H54 (cell line): Measurements from ENCODE around the gene EZR.

Experiments used
- DNase-seq: peaks from one replicate; pipeline ENCODE4 v3.0.0; 2011; ENCODE audit warnings: low spot score, mixed read lengths; ENCODE audit not compliant: insufficient read length
- FAIRE-seq: peaks from 3 replicates; lab custom pipeline; 2011; peaks lifted over from hg19 to GRCh38; lab: Jason Lieb, UNC
- POLR2A ChIP-seq: IDR thresholded peaks from 2 replicates; pipeline ENCODE4 v1.6.1; 2011; ENCODE audit warnings: low read depth, mild to moderate bottlenecking, low read length

The EZR gene

DNA sequence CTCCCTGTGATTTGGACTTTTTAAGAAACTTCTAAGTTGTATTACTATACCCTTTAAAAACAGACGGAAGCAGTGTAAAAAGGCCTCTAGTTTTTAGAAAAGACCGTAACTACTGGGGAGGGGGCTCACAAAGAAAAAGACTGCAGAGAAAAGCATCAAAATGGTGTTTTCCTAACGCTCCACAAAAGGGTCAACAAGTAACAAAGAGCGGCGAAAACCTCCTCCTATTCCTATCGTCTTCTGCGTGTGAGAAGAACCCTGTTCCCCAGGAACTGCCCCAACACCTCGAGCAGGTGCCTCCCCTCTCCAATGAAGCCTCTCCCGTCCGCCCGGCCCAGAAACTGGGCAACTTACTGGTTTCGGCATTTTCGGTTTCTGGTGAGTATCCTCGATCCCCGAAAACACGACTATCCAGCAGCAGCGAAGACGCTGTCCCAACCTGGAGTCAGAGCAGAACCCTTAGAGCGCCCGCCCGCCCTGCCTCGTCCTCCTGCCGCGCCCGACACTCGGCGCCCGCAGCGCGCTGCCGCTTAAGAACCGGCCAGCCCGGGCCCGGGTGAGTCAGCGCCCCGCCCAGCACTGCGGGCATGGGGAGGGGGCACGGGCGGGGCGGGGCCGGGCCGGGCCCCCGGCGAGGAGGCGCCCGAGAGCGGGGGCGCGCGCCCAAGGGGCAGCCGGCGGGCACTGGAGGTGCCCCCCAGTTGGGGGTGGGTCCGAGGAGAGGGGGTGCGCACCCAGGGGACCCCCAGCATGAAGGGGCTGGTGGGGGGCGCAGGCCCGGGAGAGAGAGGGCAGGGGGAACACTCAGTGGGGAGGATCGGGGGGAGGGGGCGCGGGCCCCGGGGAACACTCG is 1.2 kb downstream of the EZR start:
- FAIRE-seq (no peak), DNase-seq (peak; percentile 38)

DNA sequence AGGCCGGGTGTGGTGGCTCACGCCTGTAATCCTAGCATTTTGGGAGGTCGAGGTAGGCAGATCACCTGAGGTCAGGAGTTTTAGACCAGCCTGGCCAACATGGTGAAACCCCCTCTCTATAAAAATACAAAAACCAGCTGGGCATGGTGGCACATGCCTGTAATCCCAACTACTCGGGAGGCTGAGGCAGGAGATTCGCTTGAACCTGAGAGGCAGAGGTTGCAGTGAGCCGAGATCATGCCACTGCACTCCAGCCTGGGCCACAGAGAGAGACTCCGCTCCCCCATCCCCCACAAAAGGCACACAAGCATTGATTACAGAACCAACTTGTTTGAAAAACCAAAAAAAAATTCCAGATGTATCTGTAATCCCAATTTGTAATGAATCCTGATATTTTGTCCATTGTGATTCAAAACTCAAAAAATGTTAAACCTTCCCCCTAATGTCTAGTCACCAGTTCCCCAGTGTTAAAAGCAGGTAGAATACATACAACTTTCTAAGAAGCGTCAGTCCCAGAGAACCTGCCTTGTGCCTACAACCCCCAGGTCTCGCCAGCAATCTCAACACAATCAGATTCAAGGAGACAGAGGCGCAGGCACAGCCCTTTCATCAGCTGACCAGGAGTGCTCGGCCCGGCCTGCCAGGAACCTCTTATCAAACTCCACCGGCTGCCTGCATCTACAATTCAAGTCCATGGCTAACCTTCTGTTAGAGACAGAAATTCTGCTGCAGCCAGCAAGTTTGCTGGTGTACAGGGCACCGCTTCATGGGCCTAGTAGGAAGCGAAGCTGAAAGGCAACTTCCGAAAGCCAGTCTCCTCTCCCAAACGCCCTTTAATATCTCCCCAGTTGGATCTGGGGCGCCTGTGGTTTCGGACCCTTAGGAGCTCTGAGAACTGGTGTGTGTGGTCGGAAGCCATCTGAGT is 2.1 kb downstream of the EZR start:
- DNase-seq = no peak
- no peak for FAIRE-seq
- TF ChIP-seq POLR2A = no peak

More for the DNA sequence above, 1.2 kb downstream of the EZR start:
- TF ChIP-seq POLR2A = peak; percentile 98

DNA sequence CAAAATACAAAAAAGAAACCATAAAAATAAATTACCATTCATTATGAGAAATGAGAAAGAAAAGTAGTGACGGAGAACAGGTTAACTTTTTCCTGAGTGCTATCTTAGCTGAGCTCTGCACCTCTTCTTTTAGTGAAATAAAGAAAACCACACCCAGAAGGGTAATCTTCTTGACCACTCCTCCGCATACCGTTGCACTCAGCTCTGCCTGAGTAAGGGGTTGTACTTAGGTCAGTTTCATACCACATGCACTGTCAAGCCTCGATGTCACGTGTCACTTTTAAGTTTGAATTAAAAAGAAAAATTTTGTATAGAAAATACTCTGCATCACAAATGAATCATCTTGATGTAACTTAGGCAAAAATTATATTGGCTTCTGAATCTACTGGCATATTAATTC is 2.8 kb downstream of the EZR start:
- FAIRE-seq (no peak), DNase-seq (no peak)
- TF ChIP-seq POLR2A = no peak

DNA sequence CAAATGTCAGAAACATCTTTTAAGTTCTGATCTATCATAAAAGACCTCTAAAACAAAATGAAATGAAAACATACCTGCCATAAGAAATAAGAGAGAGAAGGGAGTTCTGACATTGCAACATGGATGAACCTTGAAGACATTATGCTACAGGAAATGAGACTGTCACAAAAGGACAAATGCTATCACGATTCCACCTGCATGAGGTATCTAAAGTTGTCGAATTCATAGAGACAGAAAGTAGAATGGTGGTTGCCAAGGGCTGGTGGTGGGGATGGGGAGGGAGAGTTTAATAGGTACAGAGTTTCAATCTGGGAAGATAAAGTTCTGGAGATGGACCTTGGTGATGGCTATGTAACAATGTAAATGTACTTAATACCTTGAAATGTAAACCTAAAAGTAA is 3.3 kb downstream of the EZR start:
- no peak for FAIRE-seq

DNA sequence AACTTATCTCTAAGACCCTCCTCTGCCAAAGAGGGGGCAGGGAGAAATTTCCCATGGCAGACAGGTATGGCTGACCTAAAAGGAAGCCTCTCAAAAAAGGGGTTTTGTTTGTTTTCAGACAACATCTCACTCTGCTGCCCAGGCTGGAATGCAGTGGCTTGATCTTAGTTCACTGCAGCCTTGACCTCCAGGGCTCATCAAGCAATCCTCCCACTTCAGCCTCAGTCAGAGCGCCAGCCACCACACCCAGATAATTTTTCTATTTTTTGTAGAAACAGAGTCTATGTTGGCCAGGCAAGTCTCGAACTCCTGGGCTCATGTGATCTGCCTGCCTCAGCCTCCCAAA is 3.8 kb downstream of the EZR start:
- FAIRE-seq = no peak
- TF ChIP-seq POLR2A = no peak
- DNase-seq = no peak

More for the DNA sequence above, 3.3 kb downstream of the EZR start:
- no peak for TF ChIP-seq POLR2A
- DNase-seq = no peak

DNA sequence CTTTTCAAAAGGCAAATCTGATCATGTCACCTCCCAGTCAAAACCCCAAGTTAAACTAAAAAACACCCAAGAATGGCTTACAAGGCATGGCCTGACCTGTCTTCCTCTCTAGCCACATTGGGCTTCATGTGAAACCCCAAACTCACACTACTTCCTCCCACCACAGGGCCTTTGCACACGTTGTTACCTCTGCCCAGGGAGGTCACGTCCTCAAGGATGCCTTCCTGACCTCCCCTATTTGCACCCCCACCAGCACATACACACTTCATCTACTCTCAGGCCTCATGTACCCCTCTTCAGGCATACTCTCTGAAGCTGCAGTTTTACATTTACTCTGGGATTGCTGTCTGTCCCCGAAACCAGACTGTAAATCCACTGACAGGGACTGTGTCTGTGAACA is 6.1 kb downstream of the EZR start:
- DNase-seq = no peak
- no peak for TF ChIP-seq POLR2A
- no peak for FAIRE-seq

DNA sequence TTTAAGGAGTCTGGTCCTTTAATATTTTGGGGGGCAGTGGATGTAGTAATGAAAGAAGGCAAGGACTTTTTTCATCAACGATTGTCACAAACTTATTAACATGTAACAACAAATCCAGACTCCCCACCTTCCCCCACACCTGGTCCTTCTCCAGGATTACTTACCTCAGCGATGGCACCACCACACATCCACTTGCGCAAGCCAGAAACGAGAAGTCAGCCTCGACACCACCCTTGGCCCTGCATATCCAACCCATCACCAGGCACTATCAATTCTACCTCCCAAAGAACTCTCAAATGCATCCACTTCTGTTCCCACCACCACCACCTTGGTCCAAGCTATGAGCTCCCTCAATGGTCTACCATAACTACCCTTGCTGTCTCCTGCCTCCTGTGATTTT is 6.6 kb downstream of the EZR start:
- TF ChIP-seq POLR2A = no peak
- no peak for DNase-seq
- no peak for FAIRE-seq

DNA sequence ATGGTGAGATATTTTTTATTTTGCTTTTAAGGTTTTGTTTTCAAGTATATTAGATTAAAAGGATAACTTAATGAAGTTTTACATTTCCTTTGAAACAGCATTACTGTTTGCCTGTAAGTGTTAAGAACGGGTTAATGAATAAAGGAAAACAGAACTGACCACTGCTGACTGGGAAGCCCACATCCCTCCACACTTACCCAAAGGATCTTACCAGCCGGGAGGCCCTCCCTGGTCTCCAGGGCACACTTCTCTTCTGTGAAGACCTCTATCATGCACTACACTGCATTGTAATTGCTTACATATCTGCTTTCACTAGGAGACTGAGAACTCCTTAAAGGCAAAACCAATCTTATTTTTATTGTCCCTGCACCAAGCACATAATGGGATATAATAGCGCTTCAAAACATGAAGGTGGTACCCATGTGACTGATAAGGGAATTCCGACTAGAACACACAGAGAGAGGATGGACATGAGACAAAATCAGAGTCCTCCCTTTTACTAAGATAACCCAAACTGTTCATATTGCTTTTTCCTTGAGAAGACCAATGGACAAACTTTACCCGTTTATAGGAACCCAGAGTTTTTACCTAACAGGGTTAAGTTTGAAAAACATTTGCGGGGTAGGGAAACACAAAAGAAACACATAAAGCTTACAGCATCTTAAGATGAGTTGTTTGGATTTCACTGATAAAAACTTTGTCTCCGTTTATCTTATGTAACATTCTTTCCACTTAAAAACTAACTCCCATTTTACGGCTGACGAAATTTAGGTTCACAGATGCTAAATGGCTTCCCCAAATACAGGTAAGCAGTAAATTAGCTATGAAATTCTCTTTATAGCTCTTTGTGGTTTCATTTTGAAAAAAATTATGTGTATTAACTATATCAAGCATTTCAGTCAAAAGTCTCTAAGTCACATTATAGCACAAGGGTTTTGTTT is 8.7 kb downstream of the EZR start:
- DNase-seq (no peak), FAIRE-seq (no peak)
- no peak for TF ChIP-seq POLR2A

DNA sequence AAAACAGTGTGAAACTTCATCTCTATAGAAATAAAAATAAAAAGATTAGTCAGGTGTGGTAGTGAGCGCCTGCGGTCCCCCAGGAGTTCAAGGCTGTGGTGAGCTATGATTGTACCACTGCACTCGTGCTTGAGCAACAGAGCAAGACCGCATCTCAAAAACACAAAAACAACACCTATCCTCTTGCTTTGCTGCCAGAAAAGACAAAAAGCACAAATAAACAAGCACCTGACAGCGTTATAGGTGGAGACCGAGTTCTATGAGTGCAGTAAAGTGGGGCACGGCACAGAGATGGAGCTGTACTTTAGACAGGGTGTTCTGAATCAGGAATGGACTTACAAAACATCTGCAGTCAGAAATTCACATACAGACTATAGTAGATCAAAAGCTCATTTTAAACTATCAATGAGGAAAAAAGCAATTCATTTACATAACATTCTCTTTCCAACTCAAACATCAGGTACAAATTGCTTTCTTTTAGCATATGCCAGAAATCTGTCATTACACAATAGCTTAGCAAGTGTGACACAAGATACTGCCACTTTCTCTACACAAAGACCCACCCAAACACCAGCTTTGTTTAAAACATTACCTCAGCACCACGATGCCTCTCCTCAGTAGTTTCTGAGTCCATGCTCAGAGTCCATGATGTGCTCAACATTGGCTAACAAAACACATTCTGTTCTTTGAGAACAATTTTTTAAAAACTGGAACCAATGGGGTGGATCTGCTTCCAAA is 10.1 kb downstream of the EZR start:
- FAIRE-seq (no peak), DNase-seq (no peak)
- no peak for TF ChIP-seq POLR2A

DNA sequence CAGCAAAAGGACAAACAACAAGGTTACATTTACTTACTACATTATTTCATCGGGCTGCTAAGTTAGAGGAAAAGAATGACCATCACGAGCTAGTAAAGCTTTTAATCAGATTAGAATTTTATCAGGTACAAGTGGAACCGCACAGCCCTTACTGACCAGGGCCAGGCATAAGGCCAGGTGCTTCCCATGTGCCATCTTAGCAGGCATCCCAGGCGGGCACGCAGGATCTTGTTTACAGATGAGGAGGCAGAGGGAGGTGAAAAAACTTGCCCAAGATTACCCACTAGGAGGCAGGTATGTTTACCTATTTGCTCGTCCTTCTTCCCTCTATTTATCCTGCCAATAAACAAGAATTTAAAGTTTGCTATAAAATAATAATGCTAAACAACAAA is 10.7 kb downstream of the EZR start:
- no peak for TF ChIP-seq POLR2A
- DNase-seq = no peak
- no peak for FAIRE-seq

DNA sequence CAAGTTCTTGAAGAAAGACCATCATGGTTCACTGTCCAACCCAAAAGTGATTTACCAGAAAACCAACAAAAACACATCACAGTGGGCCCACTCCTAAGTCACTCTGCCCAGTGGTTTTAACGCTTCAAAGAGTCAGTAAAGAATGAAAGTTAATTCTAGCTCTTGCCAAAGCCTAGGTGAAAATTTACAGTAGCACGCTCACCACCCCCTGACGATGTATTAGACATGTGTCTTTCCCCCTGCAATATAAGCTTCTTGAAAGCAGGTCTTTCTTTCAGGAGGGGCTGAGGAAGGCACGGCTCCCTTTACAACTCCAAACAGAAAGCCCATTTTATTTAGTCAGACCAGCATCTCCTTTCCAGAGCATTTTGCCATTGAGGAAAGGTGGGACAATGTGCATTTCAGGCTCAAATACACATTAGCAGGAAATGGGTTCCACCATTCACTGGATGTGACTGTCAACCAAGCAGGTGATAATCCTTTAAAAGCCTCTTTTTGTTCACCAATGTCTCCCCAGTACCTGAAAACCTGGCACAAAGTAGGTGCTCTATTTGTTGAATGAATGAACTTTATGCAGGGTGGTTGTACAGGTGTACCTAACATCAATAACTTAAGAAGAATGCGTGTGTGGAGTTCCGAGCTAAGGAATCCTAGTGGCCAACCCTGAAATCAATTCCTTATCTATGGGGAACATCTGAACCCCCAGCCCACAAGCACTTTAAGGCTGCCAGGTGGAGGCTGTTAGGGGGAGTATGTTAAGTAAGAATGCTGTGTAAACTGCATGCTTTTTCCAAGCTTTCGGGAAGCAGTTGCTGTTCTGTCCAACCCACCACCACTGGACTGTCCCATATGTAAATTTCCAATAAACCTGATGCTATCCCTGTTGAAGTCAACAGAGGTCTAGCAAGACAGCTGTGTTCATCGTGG is 11.4 kb downstream of the EZR start:
- FAIRE-seq = no peak

DNA sequence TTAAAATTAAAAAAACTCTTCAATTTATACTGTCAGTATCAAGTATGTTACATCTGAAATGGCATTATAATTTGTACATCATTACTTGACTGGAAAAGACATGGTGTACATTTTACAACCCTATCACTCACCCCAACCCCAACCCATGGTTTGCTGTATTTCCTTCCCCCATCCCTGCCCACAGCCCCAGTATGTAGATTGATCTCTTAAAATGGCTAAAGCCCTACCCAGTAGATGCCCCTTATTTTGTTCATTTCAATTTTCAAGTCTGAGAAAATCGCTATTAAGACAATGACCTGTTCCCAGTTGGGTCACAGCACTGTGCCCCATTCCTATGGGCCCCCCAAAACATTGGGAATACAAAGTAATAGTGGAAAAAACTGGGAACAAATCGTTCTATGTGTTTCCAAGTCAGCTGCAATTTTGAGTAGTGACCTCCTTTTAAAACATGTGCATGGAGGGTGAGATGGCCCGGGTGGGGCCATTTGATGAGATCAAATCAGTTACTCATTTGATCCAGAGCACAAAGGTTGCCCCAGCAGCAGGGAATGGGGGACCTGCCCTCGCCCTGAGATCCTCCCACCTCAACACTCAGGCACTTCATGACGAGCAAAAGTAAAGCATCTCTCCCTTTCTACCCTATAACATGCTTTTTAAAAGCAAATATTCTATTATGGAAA is 13.3 kb downstream of the EZR start:
- TF ChIP-seq POLR2A = no peak
- FAIRE-seq = no peak
- DNase-seq = no peak

More for the DNA sequence above, 11.4 kb downstream of the EZR start:
- no peak for TF ChIP-seq POLR2A
- DNase-seq = no peak
